ENCODE data around the gene PPP1R1A.

Gene PPP1R1A

DNA sequence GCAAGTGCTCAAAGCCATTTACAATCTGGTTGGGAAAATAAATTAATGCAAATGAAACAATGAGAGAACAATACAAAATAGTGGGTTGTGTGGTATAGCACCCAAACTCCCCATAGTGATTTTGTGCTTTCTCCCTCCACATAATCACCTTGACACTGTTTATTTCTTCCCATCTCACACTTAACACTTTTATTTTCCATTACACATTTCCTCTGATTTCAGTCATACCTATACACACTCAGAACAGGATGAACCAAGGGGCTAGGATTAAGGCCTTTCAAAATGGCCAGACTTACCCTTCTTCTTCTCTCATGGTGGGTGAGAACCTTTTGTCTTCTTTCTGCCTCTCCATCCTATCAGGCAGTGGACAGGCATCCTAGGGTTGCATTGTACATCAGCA, 53.0 kb downstream of the PPP1R1A start:
- H3K27ac ChIP-seq: no peak overlapping the region
- TF ChIP-seq CTCF (conservative IDR thresholded peaks at IDR 0.05): no peak

DNA sequence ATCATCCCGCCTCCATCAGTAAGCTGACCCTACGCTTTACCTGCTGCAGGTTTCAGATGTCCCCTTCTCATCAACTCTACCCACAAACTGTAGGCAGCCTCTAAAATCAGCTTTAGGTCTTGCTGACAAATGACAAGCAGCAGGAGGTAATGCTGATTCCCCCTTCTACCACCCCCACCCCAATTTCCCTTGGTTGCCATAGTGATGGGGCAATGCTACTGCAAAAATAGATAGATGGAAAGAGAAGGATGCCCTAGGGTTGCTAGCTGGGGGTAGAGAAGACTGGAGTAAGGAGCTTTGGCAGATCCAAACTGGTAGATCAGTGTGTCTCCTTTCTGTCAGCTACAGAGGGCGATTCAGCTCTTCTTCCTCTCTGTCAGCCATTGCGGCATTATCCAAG, 58.9 kb downstream of the PPP1R1A start:
- no peak overlapping the region for H3K27ac ChIP-seq
- no peak for TF ChIP-seq CTCF (conservative IDR thresholded peaks at IDR 0.05)

All from VCaP (cell line).